Stimulated activated CD8-positive, alpha-beta memory T cell treated with anti-CD3 and anti-CD28 coated beads, Interleukin-15, amount 100 ng/mL, for 4 hours (primary cell): ENCODE results near the gene C10orf120.

Source experiments
- DNase-seq, 2 donors: peaks; one replicate each; pipeline ENCODE4 v3.0.0-alpha.2; 2020; ENCODE audit warnings: low read depth in 2 of 2

The C10orf120 gene

GRCh38 chr10:122699796-122700455 lies at the start of gene C10orf120:
Gene C10orf120 (minus strand): TSS chr10:122699846. CDS start chr10:122699790, 56 bp downstream.
- no peak for DNase-seq

- no peak for DNase-seq
Measured at GRCh38 chr10:122748496-122748895, 48.9 kb upstream of the C10orf120 start.

- no peak for DNase-seq
Measured at GRCh38 chr10:122746408-122746807, 46.8 kb upstream of the C10orf120 start.

GRCh38 chr10:122744257-122744656 lies 44.6 kb upstream of the C10orf120 start:
- no peak for DNase-seq

- no peak for DNase-seq
Measured at GRCh38 chr10:122740640-122741039, 41.0 kb upstream of the C10orf120 start.

GRCh38 chr10:122738031-122738430 lies 38.4 kb upstream of the C10orf120 start:
- DNase-seq, result no peak

GRCh38 chr10:122733931-122734665 lies 34.5 kb upstream of the C10orf120 start:
- no peak for DNase-seq

- no peak for DNase-seq
Measured at GRCh38 chr10:122733443-122733842, 33.8 kb upstream of the C10orf120 start.

GRCh38 chr10:122730238-122730637 lies 30.6 kb upstream of the C10orf120 start:
- DNase-seq, result no peak

- no peak for DNase-seq
Measured at GRCh38 chr10:122729126-122729525, 29.5 kb upstream of the C10orf120 start.

GRCh38 chr10:122727426-122727825 lies 27.8 kb upstream of the C10orf120 start:
- DNase-seq, result no peak

- no peak for DNase-seq
Measured at GRCh38 chr10:122725768-122726167, 26.1 kb upstream of the C10orf120 start.

GRCh38 chr10:122725006-122725405 lies 25.4 kb upstream of the C10orf120 start:
- DNase-seq, result no peak

GRCh38 chr10:122721111-122721510 lies 21.5 kb upstream of the C10orf120 start:
- DNase-seq, result no peak

GRCh38 chr10:122716025-122716424 lies 16.4 kb upstream of the C10orf120 start:
- no peak for DNase-seq

GRCh38 chr10:122715576-122715975 lies 15.9 kb upstream of the C10orf120 start:
- no peak for DNase-seq

- no peak for DNase-seq
Measured at GRCh38 chr10:122713091-122713885, 13.6 kb upstream of the C10orf120 start.

- no peak for DNase-seq
Measured at GRCh38 chr10:122710576-122710975, 10.9 kb upstream of the C10orf120 start.

GRCh38 chr10:122709971-122710370 lies 10.3 kb upstream of the C10orf120 start:
- DNase-seq, result no peak

GRCh38 chr10:122707535-122707934 lies 7.9 kb upstream of the C10orf120 start:
- no peak for DNase-seq

GRCh38 chr10:122706947-122707346 lies 7.3 kb upstream of the C10orf120 start:
- DNase-seq, result no peak

GRCh38 chr10:122706467-122706866 lies 6.8 kb upstream of the C10orf120 start:
- DNase-seq, result no peak
